Measurements from ENCODE around the gene MOGAT3. TPM values are rescaled to one million over a fixed set of nuclear protein-coding genes. Genes with fewer than 3 reads are reported as not detected.

MOGAT3 gene
- total and polyA plus RNA-seq, 9 of the 15 experiments (the other 6 are each of a cell fraction or from before 2014, with no cell fraction given): 0.07 to 0.17 (median 0.13) TPM; not detected in 6

DNA sequence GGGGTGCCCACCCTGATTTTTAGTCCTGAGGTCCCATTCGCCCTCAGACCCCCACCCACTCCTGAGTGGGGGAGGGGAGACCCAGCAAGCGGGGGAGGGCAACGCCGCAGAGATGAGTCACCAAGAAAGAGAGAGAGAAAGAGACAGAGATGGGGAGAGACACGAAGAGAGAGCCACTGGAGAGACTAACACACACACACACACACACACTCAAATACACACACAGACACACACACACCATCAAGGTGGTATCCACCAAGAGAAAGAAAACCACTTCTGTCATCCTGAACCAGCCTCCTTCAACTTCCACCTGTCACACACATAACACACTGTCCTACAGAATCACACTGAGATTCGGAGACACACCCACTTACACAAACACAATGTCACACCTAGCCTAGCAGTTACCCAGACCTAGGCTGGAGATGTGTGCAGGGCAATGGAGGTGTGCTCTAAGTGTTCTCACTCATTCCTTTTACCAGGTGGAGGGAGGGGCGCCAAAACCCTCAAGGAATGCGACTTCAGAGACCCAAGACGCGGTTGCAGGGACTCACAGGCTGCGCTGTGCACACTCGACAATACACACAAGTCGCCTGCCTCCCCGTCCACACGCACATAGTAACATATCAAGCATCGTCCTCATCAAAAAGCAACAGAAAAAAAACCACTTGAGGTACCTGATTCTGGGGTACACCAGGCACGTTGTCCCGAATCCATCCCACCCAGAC lies 31.6 kb downstream of the MOGAT3 start (continued):
- TF ChIP-seq, protein P1, sequence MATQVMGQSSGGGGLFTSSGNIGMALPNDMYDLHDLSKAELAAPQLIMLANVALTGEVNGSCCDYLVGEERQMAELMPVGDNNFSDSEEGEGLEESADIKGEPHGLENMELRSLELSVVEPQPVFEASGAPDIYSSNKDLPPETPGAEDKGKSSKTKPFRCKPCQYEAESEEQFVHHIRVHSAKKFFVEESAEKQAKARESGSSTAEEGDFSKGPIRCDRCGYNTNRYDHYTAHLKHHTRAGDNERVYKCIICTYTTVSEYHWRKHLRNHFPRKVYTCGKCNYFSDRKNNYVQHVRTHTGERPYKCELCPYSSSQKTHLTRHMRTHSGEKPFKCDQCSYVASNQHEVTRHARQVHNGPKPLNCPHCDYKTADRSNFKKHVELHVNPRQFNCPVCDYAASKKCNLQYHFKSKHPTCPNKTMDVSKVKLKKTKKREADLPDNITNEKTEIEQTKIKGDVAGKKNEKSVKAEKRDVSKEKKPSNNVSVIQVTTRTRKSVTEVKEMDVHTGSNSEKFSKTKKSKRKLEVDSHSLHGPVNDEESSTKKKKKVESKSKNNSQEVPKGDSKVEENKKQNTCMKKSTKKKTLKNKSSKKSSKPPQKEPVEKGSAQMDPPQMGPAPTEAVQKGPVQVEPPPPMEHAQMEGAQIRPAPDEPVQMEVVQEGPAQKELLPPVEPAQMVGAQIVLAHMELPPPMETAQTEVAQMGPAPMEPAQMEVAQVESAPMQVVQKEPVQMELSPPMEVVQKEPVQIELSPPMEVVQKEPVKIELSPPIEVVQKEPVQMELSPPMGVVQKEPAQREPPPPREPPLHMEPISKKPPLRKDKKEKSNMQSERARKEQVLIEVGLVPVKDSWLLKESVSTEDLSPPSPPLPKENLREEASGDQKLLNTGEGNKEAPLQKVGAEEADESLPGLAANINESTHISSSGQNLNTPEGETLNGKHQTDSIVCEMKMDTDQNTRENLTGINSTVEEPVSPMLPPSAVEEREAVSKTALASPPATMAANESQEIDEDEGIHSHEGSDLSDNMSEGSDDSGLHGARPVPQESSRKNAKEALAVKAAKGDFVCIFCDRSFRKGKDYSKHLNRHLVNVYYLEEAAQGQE (IDR thresholded peaks at IDR 0.05; ENCODE audit: borderline replicate concordance): peak; percentile 20; the same call in 1 of the 2 replicates
- TF ChIP-seq, protein P1 (CRISPR knock-in tag; IDR thresholded peaks at IDR 0.05; ENCODE audit: low read depth): no peak
- TF ChIP-seq HDGF (IDR thresholded peaks at IDR 0.05): no peak
- TF ChIP-seq, protein P2, sequence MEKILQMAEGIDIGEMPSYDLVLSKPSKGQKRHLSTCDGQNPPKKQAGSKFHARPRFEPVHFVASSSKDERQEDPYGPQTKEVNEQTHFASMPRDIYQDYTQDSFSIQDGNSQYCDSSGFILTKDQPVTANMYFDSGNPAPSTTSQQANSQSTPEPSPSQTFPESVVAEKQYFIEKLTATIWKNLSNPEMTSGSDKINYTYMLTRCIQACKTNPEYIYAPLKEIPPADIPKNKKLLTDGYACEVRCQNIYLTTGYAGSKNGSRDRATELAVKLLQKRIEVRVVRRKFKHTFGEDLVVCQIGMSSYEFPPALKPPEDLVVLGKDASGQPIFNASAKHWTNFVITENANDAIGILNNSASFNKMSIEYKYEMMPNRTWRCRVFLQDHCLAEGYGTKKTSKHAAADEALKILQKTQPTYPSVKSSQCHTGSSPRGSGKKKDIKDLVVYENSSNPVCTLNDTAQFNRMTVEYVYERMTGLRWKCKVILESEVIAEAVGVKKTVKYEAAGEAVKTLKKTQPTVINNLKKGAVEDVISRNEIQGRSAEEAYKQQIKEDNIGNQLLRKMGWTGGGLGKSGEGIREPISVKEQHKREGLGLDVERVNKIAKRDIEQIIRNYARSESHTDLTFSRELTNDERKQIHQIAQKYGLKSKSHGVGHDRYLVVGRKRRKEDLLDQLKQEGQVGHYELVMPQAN (IDR thresholded peaks at IDR 0.05; ENCODE audit: borderline replicate concordance): peak; percentile 43; the same call in 1 of the 2 replicates
- no peak for TF ChIP-seq E2F3 (CRISPR knock-in tag; IDR thresholded peaks at IDR 0.05)
- 0 out of 2 replicates have a peak, but pooled peaks have one; percentile 65 for TF ChIP-seq YBX1 (IDR thresholded peaks at IDR 0.05)
- TF ChIP-seq BHLHE40 (IDR thresholded peaks at IDR 0.05; ENCODE audit: low read length): no peak
- TF ChIP-seq, protein P3, sequence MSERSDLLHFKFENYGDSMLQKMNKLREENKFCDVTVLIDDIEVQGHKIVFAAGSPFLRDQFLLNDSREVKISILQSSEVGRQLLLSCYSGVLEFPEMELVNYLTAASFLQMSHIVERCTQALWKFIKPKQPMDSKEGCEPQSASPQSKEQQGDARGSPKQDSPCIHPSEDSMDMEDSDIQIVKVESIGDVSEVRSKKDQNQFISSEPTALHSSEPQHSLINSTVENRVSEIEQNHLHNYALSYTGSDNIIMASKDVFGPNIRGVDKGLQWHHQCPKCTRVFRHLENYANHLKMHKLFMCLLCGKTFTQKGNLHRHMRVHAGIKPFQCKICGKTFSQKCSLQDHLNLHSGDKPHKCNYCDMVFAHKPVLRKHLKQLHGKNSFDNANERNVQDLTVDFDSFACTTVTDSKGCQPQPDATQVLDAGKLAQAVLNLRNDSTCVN (CRISPR knock-in tag; IDR thresholded peaks at IDR 0.05): no peak
- peak; percentile 97 for TF ChIP-seq EGR1 (conservative IDR thresholded peaks at IDR 0.05)
- TF ChIP-seq, protein P4, sequence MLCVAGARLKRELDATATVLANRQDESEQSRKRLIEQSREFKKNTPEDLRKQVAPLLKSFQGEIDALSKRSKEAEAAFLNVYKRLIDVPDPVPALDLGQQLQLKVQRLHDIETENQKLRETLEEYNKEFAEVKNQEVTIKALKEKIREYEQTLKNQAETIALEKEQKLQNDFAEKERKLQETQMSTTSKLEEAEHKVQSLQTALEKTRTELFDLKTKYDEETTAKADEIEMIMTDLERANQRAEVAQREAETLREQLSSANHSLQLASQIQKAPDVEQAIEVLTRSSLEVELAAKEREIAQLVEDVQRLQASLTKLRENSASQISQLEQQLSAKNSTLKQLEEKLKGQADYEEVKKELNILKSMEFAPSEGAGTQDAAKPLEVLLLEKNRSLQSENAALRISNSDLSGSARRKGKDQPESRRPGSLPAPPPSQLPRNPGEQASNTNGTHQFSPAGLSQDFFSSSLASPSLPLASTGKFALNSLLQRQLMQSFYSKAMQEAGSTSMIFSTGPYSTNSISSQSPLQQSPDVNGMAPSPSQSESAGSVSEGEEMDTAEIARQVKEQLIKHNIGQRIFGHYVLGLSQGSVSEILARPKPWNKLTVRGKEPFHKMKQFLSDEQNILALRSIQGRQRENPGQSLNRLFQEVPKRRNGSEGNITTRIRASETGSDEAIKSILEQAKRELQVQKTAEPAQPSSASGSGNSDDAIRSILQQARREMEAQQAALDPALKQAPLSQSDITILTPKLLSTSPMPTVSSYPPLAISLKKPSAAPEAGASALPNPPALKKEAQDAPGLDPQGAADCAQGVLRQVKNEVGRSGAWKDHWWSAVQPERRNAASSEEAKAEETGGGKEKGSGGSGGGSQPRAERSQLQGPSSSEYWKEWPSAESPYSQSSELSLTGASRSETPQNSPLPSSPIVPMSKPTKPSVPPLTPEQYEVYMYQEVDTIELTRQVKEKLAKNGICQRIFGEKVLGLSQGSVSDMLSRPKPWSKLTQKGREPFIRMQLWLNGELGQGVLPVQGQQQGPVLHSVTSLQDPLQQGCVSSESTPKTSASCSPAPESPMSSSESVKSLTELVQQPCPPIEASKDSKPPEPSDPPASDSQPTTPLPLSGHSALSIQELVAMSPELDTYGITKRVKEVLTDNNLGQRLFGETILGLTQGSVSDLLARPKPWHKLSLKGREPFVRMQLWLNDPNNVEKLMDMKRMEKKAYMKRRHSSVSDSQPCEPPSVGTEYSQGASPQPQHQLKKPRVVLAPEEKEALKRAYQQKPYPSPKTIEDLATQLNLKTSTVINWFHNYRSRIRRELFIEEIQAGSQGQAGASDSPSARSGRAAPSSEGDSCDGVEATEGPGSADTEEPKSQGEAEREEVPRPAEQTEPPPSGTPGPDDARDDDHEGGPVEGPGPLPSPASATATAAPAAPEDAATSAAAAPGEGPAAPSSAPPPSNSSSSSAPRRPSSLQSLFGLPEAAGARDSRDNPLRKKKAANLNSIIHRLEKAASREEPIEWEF (CRISPR knock-in tag; IDR thresholded peaks at IDR 0.05): no peak
- TF ChIP-seq SNIP1 (IDR thresholded peaks at IDR 0.05; ENCODE audit: low read depth): 0 out of 2 replicates have a peak, but pooled peaks have one; percentile 23

Data from K562 (cell line).